Muscle of leg (tissue), 11 donors: ENCODE data around the gene ZNF670. TPM values are rescaled to one million over a fixed set of nuclear protein-coding genes. Genes with fewer than 3 reads are reported as not detected.

ENCODE experiments used
- DNase-seq: peaks from one replicate; pipeline ENCODE4 v3.0.0; 2013
- H3K27ac ChIP-seq: one replicate; pipeline ENCODE4 v1.5.1; 2013; ENCODE audit warnings: mild to moderate bottlenecking, low read length, control low read depth
- H3K27me3 ChIP-seq: one replicate; pipeline ENCODE4 v1.6.1; 2013; ENCODE audit warnings: low read length; ENCODE audit not compliant: control insufficient read depth, insufficient read depth
- H3K36me3 ChIP-seq: one replicate; pipeline ENCODE4 v1.6.1; 2013; ENCODE audit warnings: low read length; ENCODE audit not compliant: control insufficient read depth, insufficient read depth
- H3K4me1 ChIP-seq: one replicate; pipeline ENCODE4 v1.6.1; 2013; ENCODE audit warnings: low read length; ENCODE audit not compliant: control insufficient read depth, insufficient read depth
- H3K4me3 ChIP-seq: one replicate; pipeline ENCODE4 v1.5.1; 2013; ENCODE audit warnings: low read length, control low read depth
- H3K9me3 ChIP-seq: replicated peaks from 2 replicates; pipeline ENCODE4 v1.6.1; 2013; ENCODE audit warnings: low read depth, low read length; ENCODE audit not compliant: control insufficient read depth
- WGBS: methylation state at CpG from one replicate; pipeline ENCODE4 v1.1.5; 2013; ENCODE audit warnings: missing lambda C conversion rate; ENCODE audit not compliant: insufficient coverage; 5-methylcytosine and 5-hydroxymethylcytosine counted together
- polyA plus RNA-seq, 8 donors: library from polyadenylated mRNA; unstranded; fragments of 120-200 nt; gene quantifications; one replicate each; pipeline versions ENCODE4 v1.2.1 to v1.2.3, GENCODE V29; 2013; ENCODE audit warnings: inconsistent platforms in 1 of 8, low replicate concordance in 1 of 8; ENCODE audit not compliant: insufficient read length in 8 of 8, insufficient read depth in 1 of 8
- total RNA-seq: library from RNA; stranded (reverse); fragments of 120-200 nt; gene quantifications from one replicate; pipeline ENCODE4 v1.2.4, GENCODE V29; 2013

Gene ZNF670
- total and polyA plus RNA-seq, 9 donors = 2.1 to 3.5 (median 3.1) TPM

GRCh38 chr1:247087256-247087655 lies 8.6 kb upstream of the ZNF670 start:
- Histone ChIP-seq H3K4me3 (no peak overlapping the region), H3K36me3 (no peaks in the 10 kb centered on the region), H3K9me3 (peaks cover 2% of the 10 kb centered on the region), H3K27me3 (no peaks in the 10 kb centered on the region), H3K4me1 (no peaks in the 10 kb centered on the region), H3K27ac (no peak overlapping the region)
- no peak for DNase-seq
- 80% methylated on average over 1 of the region's 1 CpG for WGBS

- Histone ChIP-seq H3K9me3 (peaks cover 2% of the 10 kb centered on the region), H3K27ac (no peak overlapping the region), H3K4me1 (no peaks in the 10 kb centered on the region), H3K36me3 (no peaks in the 10 kb centered on the region), H3K27me3 (no peaks in the 10 kb centered on the region), H3K4me3 (no peak overlapping the region)
- WGBS = 77% methylated on average over 5 of the region's 8 CpGs
- no peak for DNase-seq
Measured at GRCh38 chr1:247085310-247085709, 6.7 kb upstream of the ZNF670 start.

- Histone ChIP-seq H3K9me3 (peaks cover 2% of the 10 kb centered on the region), H3K27me3 (no peaks in the 10 kb centered on the region), H3K36me3 (no peaks in the 10 kb centered on the region), H3K4me3 (no peak overlapping the region), H3K4me1 (no peaks in the 10 kb centered on the region), H3K27ac (no peak overlapping the region)
- no peak for DNase-seq
- 94% methylated on average over 8 of the region's 8 CpGs for WGBS
Measured at GRCh38 chr1:247084771-247085170, 6.2 kb upstream of the ZNF670 start.

GRCh38 chr1:247079141-247079874 lies 697 bp upstream of the ZNF670 start:
- Histone ChIP-seq H3K4me3 (peak overlapping the region; percentile 95), H3K9me3 (no peaks in the 10 kb centered on the region), H3K4me1 (peaks cover 13% of the 10 kb centered on the region), H3K27ac (peak overlapping the region; percentile 35), H3K27me3 (peaks cover 5% of the 10 kb centered on the region), H3K36me3 (no peaks in the 10 kb centered on the region)
- no peak for DNase-seq
- 47% methylated on average over 15 of the region's 23 CpGs for WGBS

- DNase-seq = no peak
- H3K36me3 ChIP-seq = no peaks in the 10 kb centered on the region
- H3K27me3 ChIP-seq = peaks cover 5% of the 10 kb centered on the region
- no peaks in the 10 kb centered on the region for H3K9me3 ChIP-seq
- peak overlapping the region; percentile 85 for H3K27ac ChIP-seq
- H3K4me3 ChIP-seq = peak overlapping the region; percentile 95
- H3K4me1 ChIP-seq = peaks cover 13% of the 10 kb centered on the region
- no CpG with 5 or more reads among the region's 8 CpGs for WGBS
Measured at GRCh38 chr1:247077876-247078257, 744 bp downstream of the ZNF670 start.

GRCh38 chr1:247077213-247077612 lies 1.4 kb downstream of the ZNF670 start:
- H3K4me3 ChIP-seq = no peak overlapping the region
- no peaks in the 10 kb centered on the region for H3K36me3 ChIP-seq
- no CpG with 5 or more reads among the region's 3 CpGs for WGBS
- H3K27me3 ChIP-seq = peaks cover 5% of the 10 kb centered on the region
- peaks cover 13% of the 10 kb centered on the region for H3K4me1 ChIP-seq
- no peak for DNase-seq
- peaks cover under 1% of the 10 kb centered on the region for H3K9me3 ChIP-seq
- H3K27ac ChIP-seq = no peak overlapping the region

GRCh38 chr1:247070645-247071044 lies 8.0 kb downstream of the ZNF670 start:
- no peaks in the 10 kb centered on the region for H3K36me3 ChIP-seq
- H3K27ac ChIP-seq = no peak overlapping the region
- WGBS = no CpG with 5 or more reads among the region's 3 CpGs
- H3K27me3 ChIP-seq = no peaks in the 10 kb centered on the region
- no peak overlapping the region for H3K4me3 ChIP-seq
- H3K9me3 ChIP-seq = peaks cover 25% of the 10 kb centered on the region
- no peak for DNase-seq
- no peaks in the 10 kb centered on the region for H3K4me1 ChIP-seq

GRCh38 chr1:247064304-247064703 lies 14.3 kb downstream of the ZNF670 start:
- Histone ChIP-seq H3K27me3 (no peaks in the 10 kb centered on the region), H3K4me3 (no peak overlapping the region), H3K36me3 (no peaks in the 10 kb centered on the region), H3K4me1 (no peaks in the 10 kb centered on the region), H3K9me3 (peaks cover 27% of the 10 kb centered on the region), H3K27ac (no peak overlapping the region)
- DNase-seq = no peak
- 65% methylated on average over 3 of the region's 3 CpGs for WGBS

GRCh38 chr1:247060771-247061170 lies 17.8 kb downstream of the ZNF670 start:
- H3K27ac ChIP-seq = no peak overlapping the region
- H3K4me3 ChIP-seq = no peak overlapping the region
- no peaks in the 10 kb centered on the region for H3K36me3 ChIP-seq
- DNase-seq = peak; percentile 82
- H3K9me3 ChIP-seq = peaks cover 25% of the 10 kb centered on the region
- H3K27me3 ChIP-seq = no peaks in the 10 kb centered on the region
- WGBS = no CpG with 5 or more reads among the region's 4 CpGs
- H3K4me1 ChIP-seq = no peaks in the 10 kb centered on the region

GRCh38 chr1:247056071-247056470 lies 22.5 kb downstream of the ZNF670 start:
- H3K9me3 ChIP-seq = peaks cover 47% of the 10 kb centered on the region

More at GRCh38 chr1:247056071-247056470, 22.5 kb downstream of the ZNF670 start:
- Histone ChIP-seq H3K4me1 (no peaks in the 10 kb centered on the region), H3K27ac (no peak overlapping the region), H3K27me3 (no peaks in the 10 kb centered on the region), H3K36me3 (no peaks in the 10 kb centered on the region), H3K4me3 (no peak overlapping the region)
- no peak for DNase-seq
- no CpG with 5 or more reads among the region's 2 CpGs for WGBS
